Endothelial cell of umbilical vein (primary cell): ENCODE results near the gene ABCC2. TPM values are rescaled to one million over a fixed set of nuclear protein-coding genes. Genes with fewer than 3 reads are reported as not detected.

ENCODE experiments used
- BruUV-seq: library from RNA; stranded (reverse); fragments of 400-500 nt; replicated peaks from 2 replicates; lab custom pipeline; 2021; lab: Mats Ljungman, UMichigan
- CTCF ChIA-PET: fragments of 300-600, 350-600 bp; sonication (Branson Sonifier 250); formaldehyde crosslinking; loops from one replicate; lab custom pipeline; 2021; ENCODE audit warnings: antibody characterized with exemption, inconsistent platforms; lab: Charles Lee
- POLR2A ChIA-PET: fragments of 300-600, 350-600 bp; sonication (Branson Sonifier 250); formaldehyde crosslinking; loops from one replicate; lab custom pipeline; 2021; ENCODE audit warnings: antibody characterized with exemption, inconsistent platforms; lab: Charles Lee
- DNase-seq: peaks from one replicate; pipeline ENCODE4 v3.0.0-alpha.2; 2011; ENCODE audit warnings: low read depth, low spot score
- FAIRE-seq: peaks from 2 replicates; lab custom pipeline; 2011; peaks lifted over from hg19 to GRCh38; lab: Jason Lieb, UNC
- H2AFZ ChIP-seq: 2 replicates; pipeline ENCODE4 v1.6.0; 2012; ENCODE audit warnings: low read depth, low read length, control low read depth, inconsistent platforms
- H3K27ac ChIP-seq: 2 replicates; pipeline ENCODE4 v1.5.1; 2011; ENCODE audit warnings: low read depth, mild to moderate bottlenecking, control low read depth, low read length, moderate library complexity; ENCODE audit not compliant: insufficient read depth
- H3K27me3 ChIP-seq, 2 experiments: 2 replicates each; pipeline versions ENCODE4 v1.6.0 to v1.6.1; 2011; ENCODE audit warnings: low read length in 2 of 2, mixed read lengths in 1 of 2; ENCODE audit not compliant: control insufficient read depth in 2 of 2, insufficient read depth in 2 of 2
- H3K36me3 ChIP-seq, 2 experiments: 2 replicates in 1 of 2; 3 replicates in 1 of 2; pipeline ENCODE4 v1.5.1; 2011; ENCODE audit warnings: low read length in 2 of 2, mild to moderate bottlenecking in 1 of 2, moderate library complexity in 1 of 2; ENCODE audit not compliant: control insufficient read depth in 2 of 2, insufficient read depth in 2 of 2; ENCODE audit errors: extremely low read depth in 1 of 2
- H3K4me1 ChIP-seq: 3 replicates; pipeline ENCODE4 v1.5.1; 2011; ENCODE audit warnings: mild to moderate bottlenecking, low read length; ENCODE audit not compliant: control insufficient read depth, insufficient read depth; ENCODE audit errors: extremely low read depth
- H3K4me2 ChIP-seq: 2 replicates; pipeline ENCODE4 v1.6.1; 2011; ENCODE audit warnings: low read length, control low read depth, mixed read lengths; ENCODE audit not compliant: insufficient read depth
- H3K4me3 ChIP-seq, 3 experiments: fragments of 200-600 bp in 1 of 3; sonication (generic), shearing (Covaris generic) in 1 of 3; replicated peaks in 1 of 3; 2 replicates each; pipeline ENCODE4 v1.5.1; 2011 to 2016; ENCODE audit warnings: control low read depth in 3 of 3, low read length in 3 of 3, mild to moderate bottlenecking in 2 of 3, inconsistent platforms in 1 of 3, low read depth in 1 of 3, moderate library complexity in 1 of 3; ENCODE audit not compliant: insufficient read depth in 1 of 3
- H3K79me2 ChIP-seq: 2 replicates; pipeline ENCODE4 v1.6.0; 2012; ENCODE audit warnings: low read length, inconsistent platforms; ENCODE audit not compliant: control insufficient read depth, insufficient read depth
- H3K9ac ChIP-seq: replicated peaks from 2 replicates; pipeline ENCODE3; 2011; ENCODE audit warnings: low read length, control low read depth; ENCODE audit not compliant: insufficient read depth; ENCODE audit errors: extremely low read depth
- H3K9me1 ChIP-seq: replicated peaks from 3 replicates; pipeline ENCODE4 v1.6.0; 2011; ENCODE audit warnings: mild to moderate bottlenecking, low read length; ENCODE audit not compliant: control insufficient read depth, insufficient read depth; ENCODE audit errors: extremely low read depth
- H3K9me3 ChIP-seq: replicated peaks from 2 replicates; pipeline ENCODE4 v1.5.1; 2012; ENCODE audit warnings: low read length, inconsistent platforms; ENCODE audit not compliant: control insufficient read depth, insufficient read depth
- H4K20me1 ChIP-seq: replicated peaks from 2 replicates; pipeline ENCODE3; 2011; ENCODE audit warnings: mild to moderate bottlenecking, low read length; ENCODE audit not compliant: control insufficient read depth, insufficient read depth; ENCODE audit errors: extremely low read depth
- FOS ChIP-seq: IDR thresholded peaks from 2 replicates; pipeline ENCODE4 v1.6.1; 2011; ENCODE audit warnings: mild to moderate bottlenecking, low read length, moderate library complexity, borderline replicate concordance; ENCODE audit not compliant: insufficient read depth
- GATA2 ChIP-seq: IDR thresholded peaks from 2 replicates; pipeline ENCODE4 v1.7.0; 2011; ENCODE audit warnings: low read depth, mild to moderate bottlenecking, moderate library complexity, mixed read lengths, low read length; ENCODE audit not compliant: insufficient read length, insufficient read depth
- JUN ChIP-seq: IDR thresholded peaks from 2 replicates; pipeline ENCODE4 v1.6.1; 2011; ENCODE audit warnings: borderline replicate concordance, low read depth; ENCODE audit not compliant: insufficient read length, insufficient read depth
- POLR2A ChIP-seq: IDR thresholded peaks from 2 replicates; pipeline ENCODE4 v1.6.1; 2012; ENCODE audit warnings: low read depth, mild to moderate bottlenecking, control low read depth, low read length
- POLR2AphosphoS5 ChIP-seq: IDR thresholded peaks from 2 replicates; pipeline ENCODE4 v1.6.1; 2012; ENCODE audit warnings: low read depth, mild to moderate bottlenecking, control low read depth, low read length, moderate library complexity; ENCODE audit not compliant: insufficient read depth
- dilution Hi-C: fragments of 300-500 bp; cut with MboI; formaldehyde crosslinking; loops from one replicate; pipeline ENCODE4 v1.15.0; 2019; ENCODE audit warnings: low sequenced_read_pairs; ENCODE audit not compliant: extremely low pct_ligation_motif_present
- intact Hi-C: fragments of 100-400 bp; cut with micrococcal nuclease; formaldehyde crosslinking; loops from one replicate; pipeline ENCODE4 v1.10.0; 2022
- polyA plus RNA-seq, 4 experiments: library from polyadenylated mRNA; depleted of rRNA in 3 of 4; stranded (reverse) in 3 of 4; unstranded in 1 of 4; fragments of >200 nt; gene quantifications; 2 replicates each; pipeline versions ENCODE4 v1.2.1 to v1.2.3, GENCODE V29; 2011 to 2012; ENCODE audit warnings: missing spikeins in 1 of 4
- total RNA-seq: library from RNA; stranded (reverse); gene quantifications from 2 replicates; pipeline ENCODE4 v1.2.3, GENCODE V29; 2021

The ABCC2 gene
- total and polyA plus RNA-seq, 2 donors (not counting 3 experiments of a cell fraction or from before 2014, with no cell fraction given) = 1.5 to 3.3 TPM

DNA sequence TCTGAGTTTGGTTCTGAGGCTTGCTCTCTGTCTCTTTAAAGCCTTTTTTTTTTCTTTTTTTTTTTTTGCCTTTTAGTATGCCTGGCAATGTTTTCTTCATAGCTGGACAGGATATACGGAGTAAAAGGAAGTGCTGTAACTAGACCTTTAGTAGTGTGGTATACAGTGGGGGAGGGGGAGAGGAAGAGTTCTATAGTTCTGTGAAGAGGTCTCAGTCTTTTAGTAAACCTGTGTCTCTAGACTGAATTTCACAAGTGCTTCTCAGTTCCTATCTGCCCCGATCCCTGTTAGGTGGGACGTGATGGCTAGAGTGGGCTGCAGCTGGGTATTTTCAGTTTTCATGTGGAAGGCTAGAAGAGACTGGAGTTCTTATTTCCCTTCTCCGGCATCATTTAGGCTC is 3.1 kb upstream of the ABCC2 start:
- Histone ChIP-seq H3K4me3 (peak overlapping the region; percentile 0 to 75 (median 42)), H2AFZ (no peak overlapping the region), H3K36me3 (no peaks in the 10 kb centered on the region), H3K27me3 (no peaks in the 10 kb centered on the region), H3K79me2 (no peaks in the 10 kb centered on the region), H3K4me1 (peaks cover 79% of the 10 kb centered on the region), H3K27ac (peak overlapping the region; percentile 100), H3K9me1 (no peaks in the 10 kb centered on the region), H3K4me2 (peak overlapping the region; percentile 100), H3K9ac (peak overlapping the region; percentile 99), H3K9me3 (no peaks in the 10 kb centered on the region), H4K20me1 (no peaks in the 10 kb centered on the region)
- DNase-seq (peak; percentile 95), FAIRE-seq (no peak)
- TF ChIP-seq GATA2 (no peak), POLR2AphosphoS5 (peak; percentile 56), POLR2A (peak; percentile 41)
- no TSS peak for BruUV-seq
- POLR2A ChIA-PET = interaction anchor here (0.6 kb wide), 2 partner anchors 20 to 565 kb away, joined by 3 read pairs; no protein-coding TSS in a partner anchor
- intact Hi-C loops = loop anchor here (1.0 kb wide), 3 partner anchors 47 to 159 kb away; partner anchors contain the start of genes COX15, CUTC and SLC25A28
- CTCF ChIA-PET = interaction anchor here (0.5 to 1.3 kb wide), 6 partner anchors 10 to 226 kb away, joined by 3 to 7 read pairs (median 3); partner anchors contain the start of genes COX15 and CUTC
- dilution Hi-C loops = no loop called here

GRCh38 chr10:99781734-99782429 is 558 bp upstream of the ABCC2 start:
- peak overlapping the region; percentile 57 for H3K27ac ChIP-seq
- H2AFZ ChIP-seq = no peak overlapping the region
- FAIRE-seq (peak; percentile 99), DNase-seq (peak; percentile 87)
- CTCF ChIA-PET = interaction anchor here (0.7 to 1.3 kb wide), 4 partner anchors 11 to 64 kb away, joined by 3 to 7 read pairs (median 3); no protein-coding TSS in a partner anchor
- intact Hi-C loops = loop anchor here (5.0 kb wide), 1 partner anchor 225 kb away; the partner anchor contains the start of gene DNMBP
- H3K9me3 ChIP-seq = no peaks in the 10 kb centered on the region
- no peaks in the 10 kb centered on the region for H3K79me2 ChIP-seq
- H3K4me1 ChIP-seq = peaks cover 66% of the 10 kb centered on the region
- no peak overlapping the region for H3K4me3 ChIP-seq
- dilution Hi-C loops = no loop called here
- no peaks in the 10 kb centered on the region for H4K20me1 ChIP-seq
- H3K9ac ChIP-seq = no peak overlapping the region
- H3K27me3 ChIP-seq = no peaks in the 10 kb centered on the region
- no TSS peak for BruUV-seq
- POLR2A ChIA-PET = interaction anchor here (0.6 to 1.4 kb wide), 4 partner anchors 49 to 81 kb away, joined by 3 read pairs; partner anchors contain the start of genes COX15 and CUTC
- H3K4me2 ChIP-seq = peak overlapping the region; percentile 34
- H3K36me3 ChIP-seq = no peaks in the 10 kb centered on the region
- TF ChIP-seq JUN = peak; percentile 30
- peak; percentile 79 for TF ChIP-seq FOS
- TF ChIP-seq POLR2A = peak; percentile 43
- peak; percentile 61 for TF ChIP-seq POLR2AphosphoS5
- TF ChIP-seq GATA2 = no peak
- no peaks in the 10 kb centered on the region for H3K9me1 ChIP-seq
